ENCODE results near the gene SLC7A5.

- no peak for TF ChIP-seq POLR2AphosphoS5 (IDR thresholded peaks at IDR 0.05; ENCODE audit: low read depth, low read length)
- TF ChIP-seq POLR2A (IDR thresholded peaks at IDR 0.05; ENCODE audit: low read depth, low read length) = no peak
These were observed 57.1 kb downstream of the SLC7A5 start for GRCh38 chr16:87812200-87812656.

Measured in GM12892 (cell line).